OCI-LY3 (cell line): ENCODE data around the gene FBXO46.

ENCODE experiments used
- H2AFZ ChIP-seq: fragments of 200-600, 300-600 bp; shearing (Covaris generic); 2 replicates; pipeline ENCODE4 v1.6.0; 2014; ENCODE audit warnings: antibody characterized with exemption, low read depth, low read length
- H3K27ac ChIP-seq: fragments of 200-600, 300-600 bp; sonication (generic); 2 replicates; pipeline ENCODE4 v1.5.1; 2014; ENCODE audit warnings: mild to moderate bottlenecking, low read length, moderate library complexity, mixed read lengths
- H3K27me3 ChIP-seq: fragments of 200-600, 300-600 bp; sonication (generic); 2 replicates; pipeline ENCODE4 v1.6.1; 2014; ENCODE audit warnings: low read depth, low read length, mixed read lengths
- H3K36me3 ChIP-seq: fragments of 200-600, 300-600 bp; sonication (generic); replicated peaks from 2 replicates; pipeline ENCODE3; 2014; ENCODE audit warnings: low read depth, low read length, mixed read lengths
- H3K4me1 ChIP-seq: fragments of 300-600, 200-600 bp; sonication (generic); 2 replicates; pipeline ENCODE4 v1.6.1; 2014; ENCODE audit warnings: low read length, mixed read lengths
- H3K4me2 ChIP-seq: fragments of 200-600, 300-600 bp; sonication (generic); 2 replicates; pipeline ENCODE4 v1.6.1; 2014; ENCODE audit warnings: low read length, mixed read lengths
- H3K4me3 ChIP-seq: fragments of 300-600, 200-600 bp; sonication (generic); 2 replicates; pipeline ENCODE4 v1.5.1; 2014; ENCODE audit warnings: antibody characterized with exemption, mild to moderate bottlenecking, low read length, moderate library complexity
- H3K79me2 ChIP-seq: fragments of 300-600, 200-600 bp; shearing (Covaris generic); 2 replicates; pipeline ENCODE4 v1.6.1; 2014; ENCODE audit warnings: mild to moderate bottlenecking, low read length, mixed read lengths
- H3K9ac ChIP-seq: fragments of 300-600, 200-600 bp; shearing (Covaris generic); 2 replicates; pipeline ENCODE4 v1.6.0; 2014; ENCODE audit warnings: mild to moderate bottlenecking, low read length, moderate library complexity
- H3K9me3 ChIP-seq: fragments of 200-600, 300-600 bp; shearing (Covaris generic); 2 replicates; pipeline ENCODE4 v1.6.1; 2014; ENCODE audit warnings: low read length, mixed read lengths; ENCODE audit not compliant: insufficient read depth
- H4K20me1 ChIP-seq: fragments of 200-600, 300-600 bp; sonication (generic); 2 replicates; pipeline ENCODE4 v1.6.1; 2016; ENCODE audit warnings: low read length, mixed read lengths; ENCODE audit not compliant: insufficient read depth
- CTCF ChIP-seq: fragments of 200-600, 300-600 bp; sonication (generic); IDR thresholded peaks from 2 replicates; pipeline ENCODE4 v1.5.1; 2014; ENCODE audit warnings: antibody characterized with exemption, low read length, low read depth
- EZH2phosphoT487 ChIP-seq: fragments of 200-600 bp; shearing (Covaris generic); IDR thresholded peaks from 2 replicates; pipeline ENCODE4 v1.6.1; 2018; ENCODE audit warnings: antibody characterized with exemption, mixed run types, low read depth

The FBXO46 gene

GRCh38 chr19:45668342-45668871 is 62.3 kb downstream of the FBXO46 start:
- peak overlapping the region; percentile 80 for H3K4me3 ChIP-seq
- H3K27ac ChIP-seq: no peak overlapping the region
- peak overlapping the region; percentile 76 for H3K9ac ChIP-seq
- TF ChIP-seq CTCF (no peak), EZH2phosphoT487 (no peak)
- no peaks in the 10 kb centered on the region for H3K36me3 ChIP-seq
- H3K4me1 ChIP-seq: peaks cover 10% of the 10 kb centered on the region
- no peaks in the 10 kb centered on the region for H3K79me2 ChIP-seq
- H3K9me3 ChIP-seq: no peaks in the 10 kb centered on the region
- no peaks in the 10 kb centered on the region for H4K20me1 ChIP-seq
- 0 out of 2 replicates have a peak, but pooled peaks cover 3% of the 10 kb centered on the region for H3K27me3 ChIP-seq
- H2AFZ ChIP-seq: peak overlapping the region; percentile 59
- peak overlapping the region; percentile 98 for H3K4me2 ChIP-seq

GRCh38 chr19:45667620-45668341 is 62.9 kb downstream of the FBXO46 start, which contains the start of gene GIPR:
Gene GIPR (plus strand): TSS chr19:45668221. CDS start chr19:45669521, 1,300 bp downstream.
- no peak within 1 kb of the TSS for H3K27ac ChIP-seq
- no peaks in the 10 kb centered on the region for H3K36me3 ChIP-seq
- H2AFZ ChIP-seq: peak within 1 kb of the TSS; percentile 59
- H3K27me3 ChIP-seq: 0 out of 2 replicates have a peak, but pooled peaks cover 3% of the 10 kb centered on the region
- peak within 1 kb of the TSS; percentile 98 for H3K4me2 ChIP-seq
- no peaks in the 10 kb centered on the region for H3K79me2 ChIP-seq
- no peak for TF ChIP-seq CTCF
- TF ChIP-seq EZH2phosphoT487: no peak
- H3K9ac ChIP-seq: peak within 1 kb of the TSS; percentile 76
- no peaks in the 10 kb centered on the region for H4K20me1 ChIP-seq
- H3K4me3 ChIP-seq: peak within 1 kb of the TSS; percentile 80
- H3K4me1 ChIP-seq: peaks cover 10% of the 10 kb centered on the region
- no peaks in the 10 kb centered on the region for H3K9me3 ChIP-seq

DNA sequence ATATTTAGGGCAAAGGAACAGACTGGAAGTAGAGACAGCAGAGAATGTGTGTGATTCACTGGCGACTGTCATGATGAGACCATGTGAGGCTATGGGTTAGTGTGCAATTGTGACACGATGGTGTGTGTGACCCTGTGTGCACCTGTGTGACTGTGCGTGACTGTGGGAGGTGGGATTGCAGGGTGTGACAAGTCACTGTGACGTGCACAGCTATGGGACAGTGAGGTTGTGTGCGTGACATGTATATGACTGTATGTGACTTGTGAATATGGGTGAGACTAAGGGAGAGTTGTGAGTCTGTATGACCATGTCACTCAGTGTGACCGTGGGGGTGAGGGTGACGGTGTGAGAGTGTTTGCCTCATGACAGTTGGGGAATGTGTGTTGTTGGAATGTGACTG is 66.1 kb downstream of the FBXO46 start:
- TF ChIP-seq CTCF: no peak
- no peak for TF ChIP-seq EZH2phosphoT487
- H4K20me1 ChIP-seq: no peaks in the 10 kb centered on the region
- H3K4me2 ChIP-seq: no peak overlapping the region
- no peak overlapping the region for H3K27ac ChIP-seq
- H3K4me1 ChIP-seq: peaks cover 10% of the 10 kb centered on the region
- no peak overlapping the region for H3K4me3 ChIP-seq
- no peaks in the 10 kb centered on the region for H3K36me3 ChIP-seq
- no peak overlapping the region for H2AFZ ChIP-seq
- no peak overlapping the region for H3K9ac ChIP-seq
- H3K27me3 ChIP-seq: 0 out of 2 replicates have a peak, but pooled peaks cover 7% of the 10 kb centered on the region
- no peaks in the 10 kb centered on the region for H3K79me2 ChIP-seq
- no peaks in the 10 kb centered on the region for H3K9me3 ChIP-seq

GRCh38 chr19:45663800-45664199 is 66.9 kb downstream of the FBXO46 start:
- Histone ChIP-seq H3K27ac (no peak overlapping the region), H3K36me3 (no peaks in the 10 kb centered on the region), H3K4me3 (no peak overlapping the region), H2AFZ (no peak overlapping the region), H3K9ac (no peak overlapping the region), H3K4me1 (peaks cover 5% of the 10 kb centered on the region), H3K27me3 (peaks cover 12% of the 10 kb centered on the region; the same call in 1 of the 2 replicates), H3K79me2 (no peaks in the 10 kb centered on the region), H3K9me3 (no peaks in the 10 kb centered on the region), H4K20me1 (no peaks in the 10 kb centered on the region), H3K4me2 (no peak overlapping the region)
- TF ChIP-seq CTCF (no peak), EZH2phosphoT487 (no peak)
